Activated CD8-positive, alpha-beta memory T cell treated with anti-CD3 and anti-CD28 coated beads, Interleukin-2, amount 50 U/mL, for 1 hour (primary cell): ENCODE results near the gene TNIK.

Experiments
- DNase-seq: peaks from one replicate; pipeline ENCODE4 v3.0.0-alpha.2; 2020; ENCODE audit errors: extremely low read depth

The TNIK gene

GRCh38 chr3:171362575-171362974 is 97.6 kb downstream of the TNIK start:
- no peak for DNase-seq

GRCh38 chr3:171358881-171359198 is 101.4 kb downstream of the TNIK start:
- no peak for DNase-seq

GRCh38 chr3:171358181-171358880 is 101.9 kb downstream of the TNIK start:
- no peak for DNase-seq

GRCh38 chr3:171357721-171358120 is 102.5 kb downstream of the TNIK start:
- DNase-seq: no peak

- no peak for DNase-seq
Observed at GRCh38 chr3:171356251-171356650, 104.0 kb downstream of the TNIK start.

- DNase-seq: no peak
Observed at GRCh38 chr3:171354706-171355582, 105.3 kb downstream of the TNIK start.

GRCh38 chr3:171354049-171354705 is 106.0 kb downstream of the TNIK start:
- DNase-seq: no peak

- DNase-seq: no peak
Observed at GRCh38 chr3:171353423-171353822, 106.8 kb downstream of the TNIK start.

- DNase-seq: no peak
Observed at GRCh38 chr3:171352387-171352935, 107.7 kb downstream of the TNIK start.

- DNase-seq: no peak
Observed at GRCh38 chr3:171351676-171352075, 108.5 kb downstream of the TNIK start.

- no peak for DNase-seq
Observed at GRCh38 chr3:171350364-171350763, 109.8 kb downstream of the TNIK start.

GRCh38 chr3:171349392-171349791 is 110.8 kb downstream of the TNIK start:
- no peak for DNase-seq

GRCh38 chr3:171348121-171348520 is 112.1 kb downstream of the TNIK start:
- DNase-seq: no peak

- DNase-seq: no peak
Observed at GRCh38 chr3:171347301-171348039, 112.7 kb downstream of the TNIK start.

- DNase-seq: no peak
Observed at GRCh38 chr3:171346582-171347300, 113.5 kb downstream of the TNIK start.

- DNase-seq: no peak
Observed at GRCh38 chr3:171346019-171346418, 114.2 kb downstream of the TNIK start.

GRCh38 chr3:171345107-171345843 is 114.9 kb downstream of the TNIK start:
- no peak for DNase-seq

- DNase-seq: no peak
Observed at GRCh38 chr3:171343693-171344092, 116.5 kb downstream of the TNIK start.

- DNase-seq: no peak
Observed at GRCh38 chr3:171342783-171343420, 117.3 kb downstream of the TNIK start.

- no peak for DNase-seq
Observed at GRCh38 chr3:171342200-171342599, 118.0 kb downstream of the TNIK start.
